GM19438 (cell line): ENCODE results near the gene PLXNA3.

Experiments
- ATAC-seq: cut with Tn5 transposase; IDR thresholded peaks from one replicate; pipeline ENCODE4 v1.9.1; 2021; ENCODE audit warnings: low read depth; ENCODE audit not compliant: unreplicated experiment

The PLXNA3 gene

DNA sequence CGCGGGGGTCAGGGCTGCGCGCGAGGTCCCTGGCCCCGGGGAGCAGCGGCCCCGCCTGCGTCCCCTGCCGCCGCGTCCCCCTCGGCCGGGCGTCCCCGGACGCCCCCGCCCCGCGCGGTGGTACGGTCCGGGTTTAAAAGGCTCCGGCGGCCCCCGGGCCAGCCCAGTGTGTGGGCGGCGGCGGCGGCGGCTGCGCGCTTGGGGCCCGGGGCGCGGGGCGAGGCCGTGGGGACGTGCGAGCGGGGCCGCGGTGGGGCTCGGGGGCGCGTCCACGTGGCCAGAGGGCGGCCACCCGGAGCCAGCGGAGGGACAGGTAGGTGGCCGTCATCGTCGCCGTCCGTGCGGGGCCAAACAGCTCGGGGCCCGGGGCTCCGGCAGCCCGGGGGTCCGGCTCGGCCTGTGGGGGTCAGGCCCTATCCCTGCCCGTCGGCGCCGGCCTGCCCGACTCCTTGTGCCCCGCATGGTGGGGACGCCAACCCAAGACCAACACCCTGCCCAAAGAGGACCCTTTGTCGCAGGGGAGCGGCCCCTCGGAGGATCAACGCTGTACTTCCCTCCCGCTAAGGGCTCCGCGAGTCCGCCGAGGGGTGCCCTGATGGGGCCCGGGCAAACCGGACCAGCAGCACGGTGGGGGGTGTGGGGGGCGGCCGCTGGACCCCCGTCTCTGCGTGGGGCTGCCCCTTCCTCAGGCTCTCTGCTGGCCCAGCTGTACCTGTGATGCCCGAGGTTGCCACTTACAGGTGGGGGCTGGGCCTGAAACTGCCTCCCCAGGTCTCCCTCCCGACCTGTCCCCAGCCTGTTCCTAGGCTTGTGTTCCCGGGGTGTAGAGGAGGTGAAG is at the start of gene PLXNA3:
PLXNA3 (plus strand) TSS at position 166 of the 838 bp plus-strand sequence. CDS start 1,903 bp downstream, outside the sequence.
- no peak for ATAC-seq

DNA sequence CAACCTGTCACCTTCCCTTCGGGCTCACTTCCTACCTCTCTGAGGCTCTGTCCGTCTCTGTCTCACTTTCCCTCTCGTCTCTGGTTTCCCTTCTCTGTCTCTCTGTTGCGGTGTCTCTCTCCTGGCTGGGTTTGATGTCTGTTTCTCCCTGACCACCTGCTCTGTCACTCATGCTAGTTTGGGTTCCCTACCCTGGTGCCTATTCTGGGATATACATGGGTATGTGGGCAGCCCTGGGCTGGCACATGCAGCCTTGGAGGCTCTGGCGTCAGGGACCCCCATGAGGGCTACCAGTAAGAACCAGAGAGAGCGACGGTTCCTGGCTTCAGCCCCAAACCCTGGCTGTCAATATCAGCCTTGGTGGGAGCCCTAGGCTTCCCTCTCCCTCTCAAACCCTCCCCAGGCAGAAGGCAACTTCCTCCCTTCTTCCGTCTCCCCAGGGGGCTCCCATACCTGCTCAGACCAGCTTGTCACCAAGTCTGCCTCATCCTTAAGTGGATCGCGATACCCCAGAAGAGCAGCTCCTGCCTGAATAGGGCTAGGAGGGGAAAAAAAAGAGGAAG is 49.3 kb upstream of the PLXNA3 start:
- ATAC-seq, result peak; percentile 17

DNA sequence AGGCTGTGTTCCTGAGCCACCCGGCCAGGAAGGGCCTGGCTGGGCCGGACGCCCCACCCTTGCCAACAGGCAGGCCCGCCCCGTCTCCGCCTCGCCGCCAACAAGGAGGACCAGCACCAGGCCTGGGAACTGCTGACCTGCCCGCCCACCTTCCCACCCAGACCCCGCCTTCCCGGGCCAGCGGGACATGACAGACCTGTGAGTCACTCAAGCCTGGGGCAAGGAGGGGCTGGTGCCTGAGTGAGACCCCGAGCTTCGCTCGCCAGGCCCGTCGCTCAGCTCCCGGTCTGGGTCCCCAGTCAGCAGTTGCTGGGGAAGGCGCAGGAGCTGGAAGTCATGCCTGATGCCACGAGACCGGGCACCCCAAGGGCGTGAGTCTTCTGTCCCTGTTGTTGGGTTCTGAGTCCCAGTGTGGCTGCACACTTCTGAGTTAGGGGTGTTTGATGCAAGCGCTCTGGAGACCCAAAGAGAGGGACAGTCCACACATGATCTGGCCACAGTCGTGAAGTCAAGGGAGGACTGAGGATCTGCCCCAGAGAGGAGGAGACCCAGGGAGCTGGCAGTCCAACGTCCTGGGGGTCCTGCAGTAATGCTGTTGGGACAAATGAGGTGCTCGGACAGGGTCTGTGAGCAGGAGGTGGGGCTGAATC is 48.7 kb upstream of the PLXNA3 start, which contains the start of gene DNASE1L1:
DNASE1L1 (minus strand) TSS at position 33 of the 650 bp plus-strand sequence. CDS start 3,686 bp downstream, outside the sequence.
- peak; percentile 43 for ATAC-seq

DNA sequence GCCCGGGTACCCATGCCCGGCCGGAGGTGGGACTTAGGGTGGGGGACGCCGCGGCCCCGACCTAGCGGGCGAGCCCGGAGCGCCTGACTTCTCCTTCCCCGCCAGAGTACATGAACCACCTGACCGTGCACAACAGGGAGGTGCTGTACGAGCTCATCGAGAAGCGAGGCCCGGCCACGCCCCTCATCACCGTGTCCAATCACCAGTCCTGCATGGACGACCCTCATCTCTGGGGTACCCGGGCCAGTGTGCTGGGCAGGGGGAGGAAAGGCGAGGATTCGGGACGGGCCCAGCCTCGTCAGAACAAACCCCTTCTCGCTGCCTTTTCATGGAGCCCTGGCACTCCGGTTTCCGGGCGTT is 46.1 kb upstream of the PLXNA3 start:
- peak; percentile 53 for ATAC-seq

DNA sequence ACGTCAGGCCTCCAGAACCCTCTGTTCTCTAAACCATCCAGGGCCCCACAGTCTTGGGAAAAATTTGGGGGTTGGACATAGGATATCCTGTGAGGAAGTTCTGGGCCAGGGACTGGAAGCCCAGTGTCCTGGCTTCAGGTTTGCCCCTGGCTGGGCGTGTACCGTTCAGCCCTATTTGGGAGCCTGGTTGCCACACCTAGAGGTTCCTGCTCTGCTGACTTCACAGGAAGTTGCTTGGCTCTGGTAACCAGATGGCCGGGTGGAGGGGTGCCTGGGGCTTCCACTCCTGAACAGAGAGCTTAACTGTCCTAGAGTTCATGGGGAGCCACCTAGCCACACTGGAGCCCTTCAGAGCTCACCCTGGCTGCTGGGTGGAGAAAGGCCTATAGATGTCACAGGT is 45.6 kb upstream of the PLXNA3 start:
- no peak for ATAC-seq

DNA sequence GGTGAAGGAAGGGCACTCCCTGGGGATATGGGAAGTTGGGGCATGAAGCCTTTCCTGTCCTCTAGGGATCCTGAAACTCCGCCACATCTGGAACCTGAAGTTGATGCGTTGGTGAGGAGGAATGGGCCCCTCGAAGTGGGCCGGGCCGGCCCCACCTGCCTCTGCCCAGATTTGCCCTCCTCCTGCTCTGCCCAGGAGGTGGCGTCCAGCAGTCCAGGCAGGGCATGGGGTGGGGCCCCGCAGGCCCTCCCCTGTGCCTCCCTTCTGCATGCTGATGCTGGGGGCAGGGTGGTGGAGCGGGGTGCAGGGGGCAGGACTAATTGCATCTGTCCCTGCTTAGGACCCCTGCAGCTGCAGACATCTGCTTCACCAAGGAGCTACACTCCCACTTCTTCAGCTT is 44.9 kb upstream of the PLXNA3 start:
- no peak for ATAC-seq

DNA sequence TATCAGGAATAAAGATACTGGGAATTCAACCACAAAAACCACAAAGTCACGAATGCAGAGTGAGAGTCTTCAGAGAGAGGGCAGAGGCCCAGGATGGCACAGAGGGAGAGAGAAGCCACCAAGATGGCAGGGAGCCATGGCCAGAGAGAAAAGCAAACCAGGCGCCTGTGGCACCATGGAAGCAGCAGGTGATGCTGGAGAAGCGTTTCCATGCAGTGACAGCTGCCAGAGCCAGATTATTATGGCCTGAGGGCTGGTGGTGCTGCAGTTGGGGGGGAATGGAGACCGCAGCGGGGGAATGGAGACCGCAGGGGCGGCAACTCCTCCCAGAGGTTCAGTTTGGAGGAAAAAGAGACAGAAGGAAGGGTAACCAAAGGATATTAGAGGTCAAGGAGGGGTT is 40.9 kb upstream of the PLXNA3 start:
- no peak for ATAC-seq

DNA sequence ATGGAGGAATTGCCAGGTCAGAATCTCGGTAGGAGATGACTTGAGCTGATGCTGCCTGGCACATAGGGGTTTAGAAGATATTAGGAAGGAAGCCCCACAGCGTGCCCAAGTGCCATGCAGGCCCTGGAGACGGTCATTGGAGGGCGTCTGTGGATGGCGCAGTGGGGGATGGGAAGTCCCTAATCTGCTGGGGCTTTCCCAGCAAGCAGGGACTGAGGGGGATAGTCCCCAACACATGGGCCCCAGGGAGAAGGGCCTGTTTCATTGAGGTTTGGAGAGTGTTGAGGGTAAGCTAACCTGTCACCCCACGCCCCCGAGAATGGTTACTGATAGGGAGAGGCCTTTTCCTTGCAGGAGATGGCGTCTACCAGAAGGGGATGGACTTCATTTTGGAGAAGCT is 38.9 kb upstream of the PLXNA3 start:
- no peak for ATAC-seq

DNA sequence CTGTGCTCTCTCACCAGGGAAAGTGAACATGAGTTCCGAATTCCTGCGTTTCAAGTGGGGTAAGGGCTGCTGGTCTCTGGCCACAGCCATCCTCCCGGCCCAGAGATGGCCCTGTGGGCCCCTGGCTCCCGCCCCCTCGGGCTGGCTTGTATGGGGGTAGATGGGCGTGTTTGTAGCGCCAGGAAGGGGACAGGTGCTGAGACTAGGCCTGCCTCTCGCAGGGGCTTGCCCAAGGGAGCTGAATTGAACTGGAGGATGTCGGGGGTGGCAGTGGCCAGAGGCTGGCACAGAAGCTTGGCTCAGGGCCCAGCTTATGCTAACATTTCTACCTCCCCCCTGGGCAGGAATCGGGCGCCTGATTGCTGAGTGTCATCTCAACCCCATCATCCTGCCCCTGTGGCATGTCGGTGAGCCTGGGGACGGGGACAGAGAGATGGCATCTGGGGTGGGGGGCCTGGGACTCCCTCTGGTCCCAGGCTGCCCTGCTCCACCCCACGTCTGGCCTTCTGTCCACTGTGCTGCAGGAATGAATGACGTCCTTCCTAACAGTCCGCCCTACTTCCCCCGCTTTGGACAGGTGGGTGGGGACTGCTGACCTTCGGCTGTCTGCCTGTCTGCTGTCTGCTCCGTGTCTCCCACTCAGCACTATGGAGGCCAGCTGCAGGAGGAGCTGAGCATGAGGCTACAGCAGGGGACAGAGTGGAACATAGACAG is 38.2 kb upstream of the PLXNA3 start:
- no peak for ATAC-seq

DNA sequence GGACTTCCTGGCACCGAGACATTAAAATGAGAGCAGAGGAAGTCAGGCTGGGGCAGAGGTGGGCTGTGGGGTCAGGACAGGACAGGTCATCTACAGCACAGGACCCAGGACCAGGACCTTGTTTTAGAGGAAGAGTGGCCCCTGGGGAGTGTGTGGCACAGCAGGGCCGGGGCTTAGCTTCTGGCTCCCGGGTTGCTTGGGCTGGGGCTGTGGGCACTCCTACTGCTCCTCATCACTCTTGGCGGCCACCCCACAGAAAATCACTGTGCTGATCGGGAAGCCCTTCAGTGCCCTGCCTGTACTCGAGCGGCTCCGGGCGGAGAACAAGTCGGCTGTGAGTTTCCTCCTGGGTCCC is 37.7 kb upstream of the PLXNA3 start:
- no peak for ATAC-seq

DNA sequence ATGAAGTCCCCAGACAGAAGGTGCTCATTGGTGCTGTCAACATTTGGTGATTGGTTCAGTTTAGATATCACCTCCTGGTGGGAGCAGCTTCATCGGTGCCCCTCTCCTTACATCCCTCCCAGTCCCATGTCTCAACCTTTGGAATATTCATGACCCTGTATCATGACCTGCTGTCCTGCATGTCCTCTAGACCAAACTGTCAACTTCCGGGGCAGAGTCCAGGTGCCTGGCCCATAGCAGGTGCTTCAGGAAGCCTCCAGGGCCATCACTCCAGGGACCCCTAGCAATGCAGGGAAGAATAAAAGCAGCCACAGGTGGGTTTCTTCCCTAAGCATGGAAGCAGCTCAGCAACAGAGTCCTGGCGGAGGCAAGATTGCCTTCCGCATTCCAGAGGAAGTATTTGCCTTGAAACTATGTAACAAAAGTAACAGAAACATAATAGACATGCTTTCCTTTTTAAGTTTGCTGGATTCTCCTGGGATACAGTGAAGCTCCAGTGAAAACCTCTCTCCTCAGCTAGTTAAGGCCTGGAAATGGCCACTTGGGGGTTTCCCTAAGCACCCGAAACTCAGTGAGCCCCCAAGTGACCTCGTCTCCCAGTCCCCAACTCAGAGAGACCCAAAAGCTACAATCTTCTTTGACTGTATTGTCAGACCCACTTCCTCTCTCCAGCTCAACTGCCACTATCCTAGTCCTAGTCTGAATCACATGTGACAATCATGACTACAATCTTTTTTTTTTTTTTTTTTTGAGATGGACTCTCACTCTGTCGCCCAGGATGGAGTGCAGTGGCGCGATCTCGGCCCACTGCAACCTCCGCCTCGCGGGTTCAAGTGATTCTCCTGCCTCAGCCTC is 30.9 kb upstream of the PLXNA3 start:
- ATAC-seq, result no peak

DNA sequence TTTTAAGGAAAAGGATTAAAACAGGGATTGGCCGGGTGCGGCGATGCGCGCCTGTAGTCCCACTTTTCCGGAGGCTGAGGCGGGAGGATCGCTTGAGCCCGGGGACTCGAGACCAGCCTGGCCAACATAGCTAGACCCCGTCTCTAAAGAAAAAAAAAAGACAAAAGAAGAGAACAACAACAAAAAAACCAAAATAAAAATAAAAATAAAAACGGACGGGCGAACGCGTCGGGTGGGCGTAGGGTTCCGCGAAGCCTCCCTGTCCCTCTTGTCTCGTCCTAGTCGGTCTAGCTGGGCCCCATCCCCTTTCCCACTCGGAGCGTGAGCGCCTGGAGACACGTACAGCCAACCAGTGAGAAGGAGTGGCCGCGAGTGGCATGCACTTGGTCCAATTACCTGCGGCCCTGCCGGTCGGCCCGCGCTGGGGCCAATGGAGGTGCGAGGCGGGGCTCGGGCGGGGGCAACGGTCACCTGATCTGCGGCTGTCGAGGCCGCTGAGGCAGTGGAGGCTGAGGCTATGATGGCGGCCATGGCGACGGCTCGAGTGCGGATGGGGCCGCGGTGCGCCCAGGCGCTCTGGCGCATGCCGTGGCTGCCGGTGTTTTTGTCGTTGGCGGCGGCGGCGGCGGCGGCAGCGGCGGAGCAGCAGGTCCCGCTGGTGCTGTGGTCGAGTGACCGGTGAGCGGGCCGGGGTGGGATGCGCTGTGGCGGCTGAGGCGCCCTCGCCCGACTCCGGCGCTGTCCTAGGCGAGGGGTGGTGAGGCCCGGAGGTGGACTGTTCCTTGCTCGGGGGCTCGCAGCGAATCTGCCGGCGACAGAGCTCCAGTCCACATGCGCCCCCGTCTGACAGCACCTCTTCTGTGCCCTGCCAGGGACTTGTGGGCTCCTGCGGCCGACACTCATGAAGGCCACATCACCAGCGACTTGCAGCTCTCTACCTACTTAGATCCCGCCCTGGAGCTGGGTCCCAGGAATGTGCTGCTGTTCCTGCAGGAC is 29.6 kb upstream of the PLXNA3 start, which contains the start of gene ATP6AP1:
ATP6AP1 (plus strand) TSS at position 502 of the 996 bp plus-strand sequence; CDS start at position 518, 16 bp downstream.
- ATAC-seq, result peak; percentile 95

DNA sequence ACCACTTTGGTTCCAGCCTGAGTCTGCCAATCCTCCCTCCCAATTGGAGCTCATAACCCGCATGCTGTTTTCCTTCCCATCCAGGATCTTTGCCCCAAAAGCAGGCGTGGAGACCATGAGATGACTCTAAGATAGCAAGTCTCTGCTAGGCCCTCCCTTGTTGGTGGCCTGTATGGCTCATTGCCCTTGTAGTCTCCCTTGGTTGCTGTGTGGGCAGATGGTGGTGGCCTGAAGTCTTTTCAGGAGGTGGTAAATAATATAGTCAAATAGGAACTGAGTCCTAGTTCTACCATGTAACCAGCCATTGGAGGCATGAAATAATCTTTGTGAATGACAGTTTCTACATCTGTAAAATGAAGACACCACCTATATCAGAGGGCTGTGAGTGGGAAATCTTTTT is 28.4 kb upstream of the PLXNA3 start:
- no peak for ATAC-seq

DNA sequence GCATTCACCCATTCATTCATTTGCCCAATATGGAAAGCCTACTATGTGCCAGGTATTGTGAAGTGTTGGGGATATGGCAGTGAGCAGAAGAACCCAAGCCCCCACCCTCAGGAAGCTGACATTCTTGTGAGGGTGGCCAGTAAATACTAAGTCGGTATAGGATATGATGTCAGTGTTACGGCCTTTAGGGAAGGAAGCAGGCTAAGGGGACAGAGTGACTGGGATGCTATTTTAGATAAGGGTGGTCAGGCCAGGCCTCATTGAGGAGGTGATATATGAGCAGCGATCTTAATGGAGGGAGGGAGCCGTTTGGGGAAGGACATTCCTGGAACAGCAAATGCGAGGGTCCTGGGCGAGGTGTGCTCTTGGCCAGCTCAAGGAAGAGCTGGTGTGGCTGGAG is 27.6 kb upstream of the PLXNA3 start:
- no peak for ATAC-seq

DNA sequence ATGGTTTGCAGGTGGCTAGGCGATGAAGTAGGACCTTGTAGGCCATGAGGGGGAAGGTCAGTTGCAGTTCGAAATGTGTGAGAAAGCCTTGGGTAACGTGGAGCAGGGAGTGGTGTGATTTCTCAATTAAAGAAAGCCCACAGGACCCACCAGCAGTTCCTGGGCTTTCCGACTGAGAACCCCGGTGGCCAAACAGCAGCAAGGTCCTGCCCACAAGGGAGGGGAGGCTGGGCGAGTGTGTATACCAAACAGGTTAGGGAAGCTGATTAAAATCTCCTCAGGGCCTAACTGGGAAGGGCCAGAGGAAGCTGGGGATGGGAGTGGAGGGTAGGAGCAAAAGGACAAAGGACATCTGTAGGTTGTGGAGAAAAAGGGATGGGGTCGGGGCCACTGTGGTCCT is 27.2 kb upstream of the PLXNA3 start:
- ATAC-seq, result no peak

DNA sequence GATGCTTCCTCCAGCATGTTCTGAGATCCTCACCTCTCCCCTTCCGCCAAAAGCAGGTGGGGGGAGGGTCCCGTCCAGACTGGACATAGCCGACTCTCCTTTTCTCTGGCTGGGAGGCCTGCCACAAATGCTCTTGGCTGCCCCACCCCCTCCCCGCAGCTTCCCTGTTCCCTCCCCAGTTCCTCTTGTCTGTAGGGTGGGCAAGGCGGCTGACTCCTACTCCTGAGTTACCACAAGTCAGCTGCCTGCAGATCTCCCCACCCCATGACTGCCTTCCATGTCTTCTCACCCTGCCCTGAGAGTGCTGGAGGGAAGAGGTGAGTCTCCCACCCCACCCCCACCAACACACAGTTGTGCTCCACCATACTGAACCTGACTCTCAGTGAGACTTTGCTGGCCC is 26.7 kb upstream of the PLXNA3 start:
- ATAC-seq, result no peak

DNA sequence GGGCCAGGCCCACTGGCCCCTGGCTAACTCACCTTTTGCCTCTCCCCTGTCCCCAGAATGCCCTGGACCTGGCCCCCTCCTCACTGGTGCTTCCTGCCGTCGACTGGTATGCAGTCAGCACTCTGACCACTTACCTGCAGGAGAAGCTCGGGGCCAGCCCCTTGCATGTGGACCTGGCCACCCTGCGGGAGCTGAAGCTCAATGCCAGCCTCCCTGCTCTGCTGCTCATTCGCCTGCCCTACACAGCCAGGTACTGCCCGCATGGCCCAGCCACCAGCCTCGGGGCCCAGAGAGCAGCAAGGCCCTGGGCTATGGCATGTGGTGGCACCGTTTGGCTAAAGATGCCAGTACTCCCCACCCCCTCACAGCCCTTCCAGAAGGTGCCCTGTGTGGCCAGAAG is 25.9 kb upstream of the PLXNA3 start:
- no peak for ATAC-seq

DNA sequence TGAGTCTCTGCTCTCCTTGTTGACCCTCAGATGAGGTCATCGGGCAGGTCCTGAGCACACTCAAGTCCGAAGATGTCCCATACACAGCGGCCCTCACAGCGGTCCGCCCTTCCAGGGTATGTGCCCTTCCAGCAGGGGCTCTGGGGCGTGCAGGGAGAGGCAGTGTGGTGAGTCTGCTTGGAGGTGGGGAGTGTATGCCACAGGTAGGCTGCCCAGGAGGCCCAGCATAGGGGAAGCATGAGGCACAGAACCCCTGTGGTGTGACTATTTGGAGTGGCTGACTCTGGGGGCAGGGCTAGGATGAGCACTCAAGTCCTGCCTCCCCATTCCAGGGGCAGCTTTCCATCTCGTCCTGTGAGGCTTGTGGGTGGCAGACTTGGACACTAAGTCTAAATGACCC is 24.5 kb upstream of the PLXNA3 start:
- ATAC-seq, result no peak
